ENCODE results near the gene MAGI2. TPM values are rescaled to one million over a fixed set of nuclear protein-coding genes. Genes with fewer than 3 reads are reported as not detected.

MAGI2 gene
- polyA plus RNA-seq, 3 donors, result 0.03 to 0.11 TPM; not detected in 1

DNA sequence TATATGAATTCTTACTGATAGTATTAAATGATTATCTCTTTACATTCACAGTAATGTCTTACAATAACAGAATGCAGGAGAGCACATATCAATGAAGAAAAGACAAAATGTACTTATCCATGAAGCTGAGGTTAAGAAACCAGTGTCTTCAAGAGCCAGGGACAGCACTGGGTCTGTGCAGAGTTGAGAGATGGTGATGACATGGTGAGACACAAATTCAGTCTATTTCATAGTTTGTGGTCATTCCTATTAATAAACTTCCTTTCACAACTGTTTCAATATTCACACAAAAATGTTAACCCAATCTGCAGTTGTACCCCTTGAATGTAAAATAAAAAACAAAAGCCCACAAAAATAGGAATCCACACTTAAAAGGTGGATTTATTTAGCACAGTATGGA, 5.3 kb upstream of the MAGI2 start:
- Histone ChIP-seq H3K27me3 (ENCODE audit: control insufficient read depth in 2 of 2, insufficient read depth in 2 of 2, low read length in 2 of 2) (peaks cover 11 to 16% of the 10 kb centered on the region in 2 donors), H2AFZ (ENCODE audit: insufficient read depth, low read depth, low read length, poor library complexity, severe bottlenecking) (no peak overlapping the region), H3K36me3 (replicated peaks in 1 of 2; ENCODE audit: control insufficient read depth in 1 of 2, insufficient read depth in 2 of 2, low read length in 2 of 2) (no peaks in the 10 kb centered on the region), H4K20me1 (ENCODE audit: insufficient read depth, low read length) (no peaks in the 10 kb centered on the region), H3K4me3 (replicated peaks in 1 of 3; ENCODE audit: low read depth in 2 of 3, low read length in 3 of 3) (no peak overlapping the region), H3K27ac (ENCODE audit: low read depth in 1 of 2, low read length in 2 of 2) (no peak overlapping the region), H3K4me1 (ENCODE audit: control insufficient read depth in 1 of 2, insufficient read depth in 2 of 2, low read length in 2 of 2) (peaks cover 8 to 11% of the 10 kb centered on the region in 2 donors), H3K79me2 (ENCODE audit: insufficient read depth, low read length) (no peaks in the 10 kb centered on the region), H3K4me2 (replicated peaks; ENCODE audit: extremely low read depth, low read length, poor library complexity, severe bottlenecking) (no peak overlapping the region), H3K9ac (ENCODE audit: insufficient read depth, low read length, poor library complexity, severe bottlenecking) (no peak overlapping the region), H3K9me3 (replicated peaks in 1 of 2; ENCODE audit: control insufficient read depth in 1 of 2, insufficient read depth in 1 of 2, low read length in 2 of 2) (peaks cover 0 to 6% of the 10 kb centered on the region in 2 donors)
- H3K27me3 Mint-ChIP-seq (ENCODE audit: low read depth in 3 of 3), result peaks cover 12 to 19% (median 17%) of the 10 kb centered on the region in 3 donors
- H3K36me3 Mint-ChIP-seq, result no peaks in the 10 kb centered on the region
- no peak overlapping the region for H3K4me3 Mint-ChIP-seq
- DNase-seq, result no peak
- TF ChIP-seq, protein P1, sequence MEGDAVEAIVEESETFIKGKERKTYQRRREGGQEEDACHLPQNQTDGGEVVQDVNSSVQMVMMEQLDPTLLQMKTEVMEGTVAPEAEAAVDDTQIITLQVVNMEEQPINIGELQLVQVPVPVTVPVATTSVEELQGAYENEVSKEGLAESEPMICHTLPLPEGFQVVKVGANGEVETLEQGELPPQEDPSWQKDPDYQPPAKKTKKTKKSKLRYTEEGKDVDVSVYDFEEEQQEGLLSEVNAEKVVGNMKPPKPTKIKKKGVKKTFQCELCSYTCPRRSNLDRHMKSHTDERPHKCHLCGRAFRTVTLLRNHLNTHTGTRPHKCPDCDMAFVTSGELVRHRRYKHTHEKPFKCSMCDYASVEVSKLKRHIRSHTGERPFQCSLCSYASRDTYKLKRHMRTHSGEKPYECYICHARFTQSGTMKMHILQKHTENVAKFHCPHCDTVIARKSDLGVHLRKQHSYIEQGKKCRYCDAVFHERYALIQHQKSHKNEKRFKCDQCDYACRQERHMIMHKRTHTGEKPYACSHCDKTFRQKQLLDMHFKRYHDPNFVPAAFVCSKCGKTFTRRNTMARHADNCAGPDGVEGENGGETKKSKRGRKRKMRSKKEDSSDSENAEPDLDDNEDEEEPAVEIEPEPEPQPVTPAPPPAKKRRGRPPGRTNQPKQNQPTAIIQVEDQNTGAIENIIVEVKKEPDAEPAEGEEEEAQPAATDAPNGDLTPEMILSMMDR (IDR thresholded peaks at IDR 0.05), result no peak
- intact Hi-C loops (cut with micrococcal nuclease), result no loop called here
- peaks cover 0 to 4% (median 0%) of the 10 kb centered on the region in 7 donors for H3K9me3 Mint-ChIP-seq
- peaks cover 23% of the 10 kb centered on the region for H3K4me1 Mint-ChIP-seq
- no peak overlapping the region for H3K27ac Mint-ChIP-seq

DNA sequence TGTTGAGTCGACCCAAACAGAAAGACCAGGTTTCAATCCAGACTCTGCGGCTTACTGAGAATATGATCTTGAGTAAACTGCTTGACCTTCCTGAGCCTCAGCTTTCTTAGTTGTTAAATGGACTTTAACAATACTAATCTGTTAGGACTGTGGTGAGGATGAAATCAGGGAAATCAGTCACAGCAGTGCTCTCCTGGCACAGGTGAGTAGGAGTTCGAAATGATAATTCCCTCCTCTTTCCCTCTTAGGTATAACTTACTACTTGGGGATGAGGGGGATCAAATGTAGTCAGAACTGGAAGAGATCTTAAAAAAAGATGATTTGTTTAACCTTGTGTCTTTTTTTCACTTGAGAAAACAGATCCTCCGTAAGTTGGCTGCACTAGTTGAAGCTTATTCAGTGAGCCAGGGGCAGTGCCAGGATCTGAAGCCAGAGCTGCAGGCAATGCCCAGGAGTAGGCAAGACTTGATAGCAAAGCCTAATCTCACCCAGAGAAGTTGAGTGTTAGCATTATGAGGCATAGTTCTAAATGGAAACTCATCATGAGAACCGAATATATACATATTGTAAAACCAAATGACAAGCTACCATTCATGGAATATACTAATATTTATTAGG, 1.8 kb upstream of the MAGI2 start:
- H3K9ac ChIP-seq (ENCODE audit: insufficient read depth, low read length, poor library complexity, severe bottlenecking), result no peak overlapping the region
- peaks cover 0 to 15% (median 6%) of the 10 kb centered on the region in 7 donors for H3K9me3 Mint-ChIP-seq
- no peak overlapping the region for H3K4me2 ChIP-seq (replicated peaks; ENCODE audit: extremely low read depth, low read length, poor library complexity, severe bottlenecking)
- peaks cover 17 to 49% of the 10 kb centered on the region in 2 donors for H3K27me3 ChIP-seq (ENCODE audit: control insufficient read depth in 2 of 2, insufficient read depth in 2 of 2, low read length in 2 of 2)
- H3K36me3 ChIP-seq (replicated peaks in 1 of 2; ENCODE audit: control insufficient read depth in 1 of 2, insufficient read depth in 2 of 2, low read length in 2 of 2), result no peaks in the 10 kb centered on the region
- H3K4me1 ChIP-seq (ENCODE audit: control insufficient read depth in 1 of 2, insufficient read depth in 2 of 2, low read length in 2 of 2), result peaks cover 27 to 33% of the 10 kb centered on the region in 2 donors
- H3K36me3 Mint-ChIP-seq, result peaks cover 0 to 4% of the 10 kb centered on the region in 2 donors
- no peak overlapping the region for H3K27ac Mint-ChIP-seq
- no peak overlapping the region for H2AFZ ChIP-seq (ENCODE audit: insufficient read depth, low read depth, low read length, poor library complexity, severe bottlenecking)
- peaks cover 42 to 51% (median 46%) of the 10 kb centered on the region in 3 donors for H3K27me3 Mint-ChIP-seq (ENCODE audit: low read depth in 3 of 3)
- peaks cover 42% of the 10 kb centered on the region for H3K4me1 Mint-ChIP-seq
- no peak for DNase-seq
- no CpG with 5 or more reads among the region's 5 CpGs for WGBS (ENCODE audit: insufficient coverage)
- intact Hi-C loops (cut with micrococcal nuclease), result no loop called here
- no peaks in the 10 kb centered on the region for H3K79me2 ChIP-seq (ENCODE audit: insufficient read depth, low read length)
- H3K27ac ChIP-seq (ENCODE audit: low read depth in 1 of 2, low read length in 2 of 2), result no peak overlapping the region
- H3K9me3 ChIP-seq (replicated peaks in 1 of 2; ENCODE audit: control insufficient read depth in 1 of 2, insufficient read depth in 1 of 2, low read length in 2 of 2), result peaks cover 0 to 21% of the 10 kb centered on the region in 2 donors
- TF ChIP-seq, protein P1 (IDR thresholded peaks at IDR 0.05), result no peak
- no peak overlapping the region for H3K4me3 ChIP-seq (replicated peaks in 1 of 3; ENCODE audit: low read depth in 2 of 3, low read length in 3 of 3)
- H4K20me1 ChIP-seq (ENCODE audit: insufficient read depth, low read length), result no peaks in the 10 kb centered on the region
- H3K4me3 Mint-ChIP-seq, result peak overlapping the region in 1 of 2 donors; percentile 98

Measured in CD14-positive monocyte (primary cell).